SK-N-SH (cell line): ENCODE measurements around the gene RCHY1. TPM values are rescaled to one million over a fixed set of nuclear protein-coding genes. Genes with fewer than 3 reads are reported as not detected.

Source experiments
- CTCF ChIA-PET: fragments of 300-600, 350-600 bp; formaldehyde crosslinking; extraction: SDS; loops from one replicate; lab custom pipeline; 2021; lab: Yijun Ruan, JAX
- POLR2A ChIA-PET: fragments of 350-600 bp; sonication (Branson Sonifier 250); formaldehyde crosslinking; extraction: SDS; loops from one replicate; lab custom pipeline; 2020; ENCODE audit warnings: antibody characterized with exemption, inconsistent platforms; lab: Yijun Ruan, JAX
- DNase-seq: peaks from one replicate; pipeline ENCODE4 v3.0.0; 2012
- H2AFZ ChIP-seq: fragments of 200-600 bp; sonication (generic); 2 replicates; pipeline ENCODE4 v1.8.1; 2016; ENCODE audit warnings: antibody characterized with exemption, mild to moderate bottlenecking, low read depth
- H3F3A ChIP-seq: fragments of 200-600 bp; sonication (generic); replicated peaks from 2 replicates; pipeline ENCODE3; 2016; ENCODE audit warnings: antibody characterized with exemption, mild to moderate bottlenecking; ENCODE audit not compliant: insufficient read depth
- H3K27ac ChIP-seq, 2 experiments: fragments of 200-500 bp in 1 of 2; fragments of 200-600 bp in 1 of 2; sonication (Bioruptor generic) in 1 of 2; sonication (generic), shearing (Covaris generic) in 1 of 2; 2 replicates each; pipeline versions ENCODE4 v1.5.1 to v1.6.1; 2014 to 2016; ENCODE audit warnings: low read depth in 2 of 2, inconsistent platforms in 1 of 2, low read length in 1 of 2, mild to moderate bottlenecking in 1 of 2, mixed read lengths in 1 of 2
- H3K27me3 ChIP-seq: fragments of 200-600 bp; sonication (generic), shearing (Covaris generic); 2 replicates; pipeline ENCODE4 v1.6.1; 2016; ENCODE audit warnings: mixed run types; ENCODE audit not compliant: insufficient read depth
- H3K36me3 ChIP-seq, 2 experiments: fragments of 200-500 bp in 1 of 2; fragments of 200-600 bp in 1 of 2; sonication (Bioruptor generic) in 1 of 2; sonication (generic) in 1 of 2; replicated peaks in 1 of 2; 2 replicates each; pipeline versions ENCODE3 to v1.5.1; 2014 to 2016; ENCODE audit warnings: low read length in 1 of 2, mild to moderate bottlenecking in 1 of 2; ENCODE audit not compliant: insufficient read depth in 2 of 2, control insufficient read depth in 1 of 2
- H3K4me1 ChIP-seq, 2 experiments: fragments of 200-500 bp in 1 of 2; fragments of 200-600 bp in 1 of 2; sonication (Bioruptor generic) in 1 of 2; sonication (generic), shearing (Covaris generic) in 1 of 2; 2 replicates each; pipeline versions ENCODE4 v1.5.1 to v1.6.1; 2014 to 2016; ENCODE audit warnings: low read depth in 1 of 2, low read length in 1 of 2, mixed run types in 1 of 2; ENCODE audit not compliant: insufficient read depth in 2 of 2, control insufficient read depth in 1 of 2
- H3K4me2 ChIP-seq: fragments of 200-600 bp; sonication (generic), shearing (Covaris generic); 2 replicates; pipeline ENCODE4 v1.6.1; 2017; ENCODE audit warnings: mixed run types
- H3K4me3 ChIP-seq, 2 experiments: fragments of 200-500 bp in 1 of 2; fragments of 200-600 bp in 1 of 2; sonication (Bioruptor generic) in 1 of 2; sonication (generic), shearing (Covaris generic) in 1 of 2; 2 replicates each; pipeline versions ENCODE4 v1.5.1 to v1.8.1; 2014 to 2016; ENCODE audit warnings: low read depth in 2 of 2, inconsistent platforms in 1 of 2, low read length in 1 of 2, mild to moderate bottlenecking in 1 of 2, mixed read lengths in 1 of 2, moderate library complexity in 1 of 2
- H3K79me2 ChIP-seq: fragments of 200-600 bp; sonication (generic); 2 replicates; pipeline ENCODE4 v1.8.1; 2017; ENCODE audit warnings: mild to moderate bottlenecking; ENCODE audit not compliant: insufficient read depth
- H3K9ac ChIP-seq: fragments of 200-600 bp; sonication (generic); 2 replicates; pipeline ENCODE4 v1.6.1; 2017; ENCODE audit warnings: mixed run types
- H3K9me2 ChIP-seq: fragments of 200-600 bp; sonication (generic); 2 replicates; pipeline ENCODE4 v1.6.1; 2017; ENCODE audit warnings: mixed run types
- H3K9me3 ChIP-seq: fragments of 200-600 bp; sonication (generic); 2 replicates; pipeline ENCODE4 v1.6.1; 2017; ENCODE audit warnings: mixed run types, mild to moderate bottlenecking, moderate library complexity
- H4K20me1 ChIP-seq: fragments of 200-600 bp; sonication (generic); 2 replicates; pipeline ENCODE4 v1.6.1; 2017; ENCODE audit warnings: mild to moderate bottlenecking, mixed run types; ENCODE audit not compliant: insufficient read depth
- CHD2 ChIP-seq: fragments of 150-350 bp; IDR thresholded peaks from 2 replicates; pipeline ENCODE4 v1.6.1; 2018; ENCODE audit warnings: low read length; ENCODE audit not compliant: partially characterized antibody
- ELF1 ChIP-seq: IDR thresholded peaks from 2 replicates; pipeline ENCODE4 v1.4.0; 2012
- FOXJ3 ChIP-seq: sonication (generic); formaldehyde crosslinking; IDR thresholded peaks from 2 replicates; pipeline ENCODE4 v1.5.1; 2020; ENCODE audit warnings: mild to moderate bottlenecking, missing genetic modification reagents
- GABPA ChIP-seq: IDR thresholded peaks from 2 replicates; pipeline ENCODE4 v1.4.0; 2012; ENCODE audit warnings: low read depth, mild to moderate bottlenecking
- MEF2A ChIP-seq: IDR thresholded peaks from 2 replicates; pipeline ENCODE4 v1.4.0; 2012; ENCODE audit warnings: low read depth, borderline replicate concordance
- MXI1 ChIP-seq: IDR thresholded peaks from 2 replicates; pipeline ENCODE4 v1.6.1; 2012; ENCODE audit warnings: mild to moderate bottlenecking, low read depth, low read length, improper control_type of control experiment
- NFIC ChIP-seq: IDR thresholded peaks from 2 replicates; pipeline ENCODE4 v1.4.0; 2012; ENCODE audit warnings: borderline replicate concordance
- NRF1 ChIP-seq: IDR thresholded peaks from 2 replicates; pipeline ENCODE4 v1.6.1; 2012; ENCODE audit warnings: low read depth, mild to moderate bottlenecking, low read length
- POLR2AphosphoS5 ChIP-seq: IDR thresholded peaks from 2 replicates; pipeline ENCODE4 v1.6.1; 2012; ENCODE audit warnings: low read depth, low read length
- RAD21 ChIP-seq: IDR thresholded peaks from 2 replicates; pipeline ENCODE4 v1.6.1; 2012; ENCODE audit warnings: mild to moderate bottlenecking, low read length
- RCOR1 ChIP-seq: fragments of 150-350 bp; IDR thresholded peaks from 2 replicates; pipeline ENCODE4 v1.6.1; 2017; ENCODE audit warnings: antibody characterized with exemption, low read length
- RFX5 ChIP-seq: IDR thresholded peaks from 2 replicates; pipeline ENCODE4 v1.6.1; 2012; ENCODE audit warnings: mild to moderate bottlenecking, improper control_type of control experiment, low read length
- SIN3A ChIP-seq: IDR thresholded peaks from 2 replicates; pipeline ENCODE4 v1.6.1; 2012; ENCODE audit warnings: low read depth, mild to moderate bottlenecking, low read length, moderate library complexity, borderline replicate concordance
- TAF1 ChIP-seq: IDR thresholded peaks from 2 replicates; pipeline ENCODE4 v1.6.1; 2012; ENCODE audit warnings: low read depth, mild to moderate bottlenecking, low read length, moderate library complexity, borderline replicate concordance
- TCF12 ChIP-seq: IDR thresholded peaks from 2 replicates; pipeline ENCODE4 v1.4.0; 2012
- TEAD4 ChIP-seq: IDR thresholded peaks from 2 replicates; pipeline ENCODE4 v1.4.0; 2012; ENCODE audit warnings: mild to moderate bottlenecking, borderline replicate concordance; ENCODE audit not compliant: insufficient read depth
- YY1 ChIP-seq: IDR thresholded peaks from 2 replicates; pipeline ENCODE4 v1.4.0; 2012; ENCODE audit warnings: low read depth, mild to moderate bottlenecking
- WGBS: methylation state at CpG from one replicate; pipeline ENCODE4 v1.1.6; 2017; ENCODE audit warnings: low lambda C conversion rate; 5-methylcytosine and 5-hydroxymethylcytosine counted together
- polyA plus RNA-seq, 3 experiments: library from polyadenylated mRNA; depleted of rRNA; stranded (reverse); fragments of >200 nt; gene quantifications; 2 replicates each; pipeline ENCODE4 v1.2.3, GENCODE V29; 2012
- TF ChIP-seq, protein P1 (sequence below): IDR thresholded peaks from 2 replicates; pipeline ENCODE4 v1.4.0; 2012; ENCODE audit warnings: low read depth, borderline replicate concordance
- TF ChIP-seq, protein P2 (sequence below): IDR thresholded peaks from 2 replicates; pipeline ENCODE4 v1.4.0; 2012; ENCODE audit warnings: low read depth
- TF ChIP-seq, protein P3 (sequence below): fragments of 150-350 bp; IDR thresholded peaks from 2 replicates; pipeline ENCODE4 v1.6.1; 2017; ENCODE audit warnings: antibody characterized with exemption, low read length, low read depth, borderline replicate concordance
- TF ChIP-seq, protein P4 (sequence below): fragments of 150-350 bp; IDR thresholded peaks from 2 replicates; pipeline ENCODE4 v1.6.1; 2016; ENCODE audit warnings: mild to moderate bottlenecking, low read depth, low read length

Gene RCHY1
- polyA plus RNA-seq (2012; rRNA removed): 13.5 and 17.4 TPM in 2 replicates
- 29.3 and 36.9 TPM in 2 replicates for polyA plus RNA-seq (2012; cell fraction: cytosol; rRNA removed)
- 4.1 and 14.0 TPM in 2 replicates for polyA plus RNA-seq (2012; cell fraction: nucleus; rRNA removed)

DNA sequence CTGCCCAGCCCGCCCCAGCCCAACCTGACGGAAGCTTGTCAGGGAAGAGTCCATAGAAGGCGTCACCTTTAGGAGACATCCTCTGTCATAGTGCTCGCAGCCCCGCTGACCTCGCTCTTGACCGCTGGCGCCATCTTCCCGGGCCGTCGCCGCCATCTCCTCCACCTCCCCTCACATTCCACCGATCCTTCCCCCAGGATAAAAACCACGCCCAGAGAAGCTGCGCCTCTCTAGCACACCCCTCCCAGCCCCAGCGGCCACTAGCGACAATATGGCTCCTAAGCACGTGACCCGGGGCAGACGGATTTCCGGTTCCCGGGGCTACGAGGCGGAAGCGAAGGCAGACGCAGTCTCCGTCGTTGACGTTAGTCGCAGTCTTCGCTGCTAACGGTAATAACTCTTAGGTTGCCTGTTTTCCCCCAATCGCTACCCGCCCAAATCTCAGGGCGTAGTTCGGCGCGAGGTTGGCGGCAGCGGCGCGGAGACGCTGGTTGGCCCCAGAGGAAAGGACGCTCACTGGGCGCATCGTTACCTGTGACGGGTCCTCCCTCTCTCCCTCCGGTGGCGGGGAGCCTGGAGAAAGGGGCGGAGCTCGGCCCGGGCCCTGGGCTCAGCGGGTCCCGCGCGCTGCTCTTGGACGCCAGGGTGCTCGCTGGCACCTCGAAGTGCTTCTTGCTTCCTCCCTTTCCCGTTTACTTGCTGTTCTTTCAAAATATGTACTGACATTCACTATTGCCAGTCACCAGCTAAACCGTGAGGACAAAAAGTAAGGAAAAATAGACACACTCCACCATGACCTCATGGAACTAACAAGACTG is at the start of gene RCHY1, which contains the start of gene THAP6:
Gene RCHY1, minus strand, starts transcription at position 273 of the 818 bp plus-strand sequence. Its CDS starts 117 bp downstream, at position 156.
Gene THAP6, plus strand, starts transcription at position 343 of the 818 bp plus-strand sequence. CDS start 980 bp downstream, outside the sequence.
- Histone ChIP-seq H3K4me3 (peak within 1 kb of the TSS; percentile 90 to 93), H3K9me2 (no peaks in the 10 kb centered on the region), H3K4me2 (peak within 1 kb of the TSS; percentile 87), H3F3A (no peaks in the 10 kb centered on the region), H2AFZ (peak within 1 kb of the TSS; percentile 98), H3K27me3 (no peaks in the 10 kb centered on the region), H3K79me2 (peaks cover 60% of the 10 kb centered on the region), H4K20me1 (no peaks in the 10 kb centered on the region), H3K9ac (peak within 1 kb of the TSS; percentile 83), H3K36me3 (peaks cover 29 to 37% of the 10 kb centered on the region in 2 experiments), H3K27ac (peak within 1 kb of the TSS; percentile 91 to 99)
- CTCF ChIA-PET: interaction anchor here (1.1 to 1.9 kb wide), 6 partner anchors 13 to 210 kb away, joined by 3 to 7 read pairs (median 4); partner anchors contain the start of gene USO1
- WGBS: under 1% methylated on average over 26 of the region's 61 CpGs
- POLR2A ChIA-PET: interaction anchor here (0.7 to 1.4 kb wide), 6 partner anchors 9 to 210 kb away, joined by 3 to 6 read pairs (median 4); partner anchors contain the start of gene USO1
- DNase-seq: peak; percentile 90
- TF ChIP-seq SIN3A: peak; percentile 24; the same call in 1 of the 2 replicates
- peak; percentile 96 for TF ChIP-seq GABPA
- TF ChIP-seq MEF2A: no peak
- peak; percentile 97 for TF ChIP-seq POLR2AphosphoS5
- TF ChIP-seq CHD2: peak; percentile 65
- peak; percentile 83 for TF ChIP-seq TEAD4
- TF ChIP-seq, protein P1, sequence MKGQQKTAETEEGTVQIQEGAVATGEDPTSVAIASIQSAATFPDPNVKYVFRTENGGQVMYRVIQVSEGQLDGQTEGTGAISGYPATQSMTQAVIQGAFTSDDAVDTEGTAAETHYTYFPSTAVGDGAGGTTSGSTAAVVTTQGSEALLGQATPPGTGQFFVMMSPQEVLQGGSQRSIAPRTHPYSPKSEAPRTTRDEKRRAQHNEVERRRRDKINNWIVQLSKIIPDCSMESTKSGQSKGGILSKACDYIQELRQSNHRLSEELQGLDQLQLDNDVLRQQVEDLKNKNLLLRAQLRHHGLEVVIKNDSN: peak; percentile 98
- TF ChIP-seq MXI1: peak; percentile 82
- TF ChIP-seq, protein P2, sequence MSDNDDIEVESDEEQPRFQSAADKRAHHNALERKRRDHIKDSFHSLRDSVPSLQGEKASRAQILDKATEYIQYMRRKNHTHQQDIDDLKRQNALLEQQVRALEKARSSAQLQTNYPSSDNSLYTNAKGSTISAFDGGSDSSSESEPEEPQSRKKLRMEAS: peak; percentile 81; the same call in 1 of the 2 replicates
- TF ChIP-seq RCOR1: 0 out of 2 replicates have a peak, but pooled peaks have one; percentile 29
- peak; percentile 95 for TF ChIP-seq YY1
- TF ChIP-seq RAD21: no peak
- peak; percentile 94 for TF ChIP-seq TAF1
- TF ChIP-seq, protein P3, sequence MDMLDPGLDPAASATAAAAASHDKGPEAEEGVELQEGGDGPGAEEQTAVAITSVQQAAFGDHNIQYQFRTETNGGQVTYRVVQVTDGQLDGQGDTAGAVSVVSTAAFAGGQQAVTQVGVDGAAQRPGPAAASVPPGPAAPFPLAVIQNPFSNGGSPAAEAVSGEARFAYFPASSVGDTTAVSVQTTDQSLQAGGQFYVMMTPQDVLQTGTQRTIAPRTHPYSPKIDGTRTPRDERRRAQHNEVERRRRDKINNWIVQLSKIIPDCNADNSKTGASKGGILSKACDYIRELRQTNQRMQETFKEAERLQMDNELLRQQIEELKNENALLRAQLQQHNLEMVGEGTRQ: peak; percentile 77
- TF ChIP-seq, protein P4, sequence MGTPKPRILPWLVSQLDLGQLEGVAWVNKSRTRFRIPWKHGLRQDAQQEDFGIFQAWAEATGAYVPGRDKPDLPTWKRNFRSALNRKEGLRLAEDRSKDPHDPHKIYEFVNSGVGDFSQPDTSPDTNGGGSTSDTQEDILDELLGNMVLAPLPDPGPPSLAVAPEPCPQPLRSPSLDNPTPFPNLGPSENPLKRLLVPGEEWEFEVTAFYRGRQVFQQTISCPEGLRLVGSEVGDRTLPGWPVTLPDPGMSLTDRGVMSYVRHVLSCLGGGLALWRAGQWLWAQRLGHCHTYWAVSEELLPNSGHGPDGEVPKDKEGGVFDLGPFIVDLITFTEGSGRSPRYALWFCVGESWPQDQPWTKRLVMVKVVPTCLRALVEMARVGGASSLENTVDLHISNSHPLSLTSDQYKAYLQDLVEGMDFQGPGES: no peak
- TF ChIP-seq TCF12: peak; percentile 36; the same call in 1 of the 2 replicates
- peak; percentile 28; the same call in 1 of the 2 replicates for TF ChIP-seq NRF1
- no peak for TF ChIP-seq NFIC
- TF ChIP-seq ELF1: peak; percentile 95
- peak; percentile 65; the same call in 1 of the 2 replicates for TF ChIP-seq FOXJ3 (CRISPR knock-in tag)
- peak; percentile 9; the same call in 1 of the 2 replicates for TF ChIP-seq RFX5
- TF ChIP-seq, all 33 proteins: peak for 17
- peaks cover 0 to 7% of the 10 kb centered on the region in 2 experiments; a peak in 2 of 4 replicates for H3K4me1 ChIP-seq
- no peaks in the 10 kb centered on the region for H3K9me3 ChIP-seq
